ENCODE data around the gene LRRFIP1.

DNA sequence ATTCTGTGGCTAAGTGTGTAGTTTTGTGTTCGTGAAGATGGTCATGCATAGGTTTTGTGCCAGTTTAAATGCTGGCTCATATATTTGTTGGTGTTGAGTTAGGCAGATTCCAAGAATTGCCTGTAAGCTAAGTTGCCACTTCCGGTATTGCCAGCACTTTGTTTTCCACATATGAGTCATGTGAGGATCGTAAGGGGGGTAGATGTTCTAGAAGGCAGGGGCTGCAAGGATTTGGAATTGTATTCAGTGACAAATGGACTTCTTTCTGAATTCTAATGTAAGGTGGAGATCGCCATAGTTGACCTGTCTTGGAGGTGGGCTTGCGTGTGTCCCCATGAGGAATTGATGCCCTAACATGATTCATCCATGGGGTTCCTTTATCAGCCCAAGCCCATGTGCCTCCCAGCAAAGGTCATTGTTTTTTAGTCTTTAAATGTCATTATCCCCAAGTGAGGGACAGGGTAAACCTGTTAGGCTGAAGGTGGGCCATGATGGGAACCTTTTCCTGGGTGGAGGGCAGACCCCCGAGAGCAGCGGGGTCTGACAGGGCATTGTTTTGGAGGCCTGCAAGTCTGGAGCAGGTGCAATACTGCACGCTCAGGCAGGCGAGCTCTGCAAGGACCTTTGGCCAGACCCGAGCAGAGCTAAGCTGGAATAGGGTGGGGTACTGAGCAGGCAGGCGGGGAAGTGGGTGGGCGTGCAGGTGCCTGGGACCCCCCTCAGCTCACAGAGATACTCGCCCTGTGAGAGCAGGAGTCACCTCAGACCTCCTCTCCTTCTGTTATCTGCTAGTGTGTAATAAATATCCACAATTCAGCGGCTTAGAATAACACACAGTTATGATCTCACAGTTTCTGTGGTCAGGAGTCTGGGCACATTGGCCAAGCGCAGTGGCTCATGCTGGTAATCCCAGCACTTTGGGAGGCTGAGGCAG lies 77.4 kb downstream of the LRRFIP1 start:
- TF ChIP-seq, protein P1, sequence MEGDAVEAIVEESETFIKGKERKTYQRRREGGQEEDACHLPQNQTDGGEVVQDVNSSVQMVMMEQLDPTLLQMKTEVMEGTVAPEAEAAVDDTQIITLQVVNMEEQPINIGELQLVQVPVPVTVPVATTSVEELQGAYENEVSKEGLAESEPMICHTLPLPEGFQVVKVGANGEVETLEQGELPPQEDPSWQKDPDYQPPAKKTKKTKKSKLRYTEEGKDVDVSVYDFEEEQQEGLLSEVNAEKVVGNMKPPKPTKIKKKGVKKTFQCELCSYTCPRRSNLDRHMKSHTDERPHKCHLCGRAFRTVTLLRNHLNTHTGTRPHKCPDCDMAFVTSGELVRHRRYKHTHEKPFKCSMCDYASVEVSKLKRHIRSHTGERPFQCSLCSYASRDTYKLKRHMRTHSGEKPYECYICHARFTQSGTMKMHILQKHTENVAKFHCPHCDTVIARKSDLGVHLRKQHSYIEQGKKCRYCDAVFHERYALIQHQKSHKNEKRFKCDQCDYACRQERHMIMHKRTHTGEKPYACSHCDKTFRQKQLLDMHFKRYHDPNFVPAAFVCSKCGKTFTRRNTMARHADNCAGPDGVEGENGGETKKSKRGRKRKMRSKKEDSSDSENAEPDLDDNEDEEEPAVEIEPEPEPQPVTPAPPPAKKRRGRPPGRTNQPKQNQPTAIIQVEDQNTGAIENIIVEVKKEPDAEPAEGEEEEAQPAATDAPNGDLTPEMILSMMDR (IDR thresholded peaks at IDR 0.05 in 8 of 11, conservative IDR thresholded peaks at IDR 0.05 in 3 of 11): no peak
- no peak for TF ChIP-seq POLR2A (IDR thresholded peaks at IDR 0.05)

Data from spleen (tissue), 7 donors.